GM23248 (cell line): Measurements from ENCODE around the gene PARP8. TPM values are rescaled to one million over a fixed set of nuclear protein-coding genes. Genes with fewer than 3 reads are reported as not detected.

ENCODE experiments used
- DNase-seq: peaks from one replicate; pipeline ENCODE4 v3.0.0-alpha.2; 2015
- H2AFZ ChIP-seq: fragments of 200-600 bp; sonication (generic); 2 replicates; pipeline ENCODE4 v1.6.1; 2016; ENCODE audit warnings: antibody characterized with exemption
- H3F3A ChIP-seq: fragments of 200-600 bp; sonication (generic); 2 replicates; pipeline ENCODE4 v1.6.1; 2016; ENCODE audit warnings: mild to moderate bottlenecking, antibody characterized with exemption, mixed run types; ENCODE audit not compliant: insufficient read depth
- H3K27ac ChIP-seq: fragments of 200-600 bp; sonication (generic); 2 replicates; pipeline ENCODE4 v1.5.1; 2016; ENCODE audit warnings: mild to moderate bottlenecking
- H3K27me3 ChIP-seq: fragments of 200-600 bp; sonication (generic); replicated peaks from 2 replicates; pipeline ENCODE4 v1.6.1; 2016; ENCODE audit warnings: mild to moderate bottlenecking; ENCODE audit not compliant: insufficient read depth
- H3K36me3 ChIP-seq: fragments of 200-600 bp; sonication (generic); 2 replicates; pipeline ENCODE4 v1.6.1; 2016; ENCODE audit warnings: low read depth, mild to moderate bottlenecking
- H3K4me1 ChIP-seq: fragments of 200-600 bp; sonication (generic); 2 replicates; pipeline ENCODE4 v1.6.1; 2016; ENCODE audit warnings: mild to moderate bottlenecking; ENCODE audit not compliant: insufficient read depth
- H3K4me2 ChIP-seq: fragments of 200-600 bp; sonication (generic); one replicate; pipeline ENCODE4 v1.6.1; 2016; ENCODE audit warnings: mild to moderate bottlenecking; ENCODE audit not compliant: unreplicated experiment
- H3K4me3 ChIP-seq: fragments of 200-600 bp; sonication (generic); 2 replicates; pipeline ENCODE4 v1.5.1; 2016; ENCODE audit warnings: mild to moderate bottlenecking
- H3K79me2 ChIP-seq: fragments of 200-600 bp; sonication (generic); 2 replicates; pipeline ENCODE4 v1.6.1; 2016; ENCODE audit warnings: mild to moderate bottlenecking; ENCODE audit not compliant: insufficient read depth
- H3K9ac ChIP-seq: fragments of 200-600 bp; sonication (generic); 2 replicates; pipeline ENCODE4 v1.6.1; 2016; ENCODE audit warnings: mild to moderate bottlenecking
- H3K9me2 ChIP-seq: fragments of 200-600 bp; sonication (generic); 2 replicates; pipeline ENCODE4 v1.6.1; 2016; ENCODE audit warnings: mixed run types, mild to moderate bottlenecking, moderate library complexity; ENCODE audit not compliant: insufficient read depth
- H3K9me3 ChIP-seq: fragments of 200-600 bp; sonication (generic); one replicate; pipeline ENCODE4 v1.6.1; 2017; ENCODE audit warnings: low read depth
- H4K20me1 ChIP-seq: fragments of 200-600 bp; sonication (generic); 2 replicates; pipeline ENCODE4 v1.6.0; 2016; ENCODE audit not compliant: insufficient read depth
- EZH2 ChIP-seq: fragments of 200-600 bp; sonication (generic); IDR thresholded peaks from 2 replicates; pipeline ENCODE4 v1.6.1; 2018; ENCODE audit warnings: antibody characterized with exemption, mild to moderate bottlenecking; ENCODE audit not compliant: insufficient read depth, poor library complexity, severe bottlenecking
- EZH2phosphoT487 ChIP-seq: fragments of 200-600 bp; sonication (generic); IDR thresholded peaks from 2 replicates; pipeline ENCODE4 v1.6.1; 2018; ENCODE audit warnings: antibody characterized with exemption, moderate library complexity, mild to moderate bottlenecking, low read depth; ENCODE audit not compliant: insufficient read depth
- WGBS, 2 experiments: methylation state at CpG; one replicate each; pipeline ENCODE4 v1.1.6; 2015 to 2017; ENCODE audit warnings: low lambda C conversion rate in 2 of 2, low coverage in 1 of 2; ENCODE audit errors: missing lambda C conversion rate in 2 of 2; 5-methylcytosine and 5-hydroxymethylcytosine counted together
- in situ Hi-C: fragments of 300-500 bp; cut with MboI; formaldehyde crosslinking; loops from 2 replicates; pipeline ENCODE4 v1.15.0; 2020
- polyA plus RNA-seq: library from polyadenylated mRNA; unstranded; fragments of >200 nt; fragmentation: Nextera tagmentation; extraction: Ambion mirVana; gene quantifications from 2 replicates; pipeline ENCODE4 v1.2.1, GENCODE V29; 2016
- total RNA-seq: library from RNA; depleted of rRNA; stranded (reverse); fragments of >200 nt; shearing (Covaris generic); gene quantifications from 2 replicates; pipeline ENCODE4 v1.2.3, GENCODE V29; 2014

PARP8 gene
- total and polyA plus RNA-seq, 2 experiments from 2014 or later: 1.1 to 2.5 TPM

DNA sequence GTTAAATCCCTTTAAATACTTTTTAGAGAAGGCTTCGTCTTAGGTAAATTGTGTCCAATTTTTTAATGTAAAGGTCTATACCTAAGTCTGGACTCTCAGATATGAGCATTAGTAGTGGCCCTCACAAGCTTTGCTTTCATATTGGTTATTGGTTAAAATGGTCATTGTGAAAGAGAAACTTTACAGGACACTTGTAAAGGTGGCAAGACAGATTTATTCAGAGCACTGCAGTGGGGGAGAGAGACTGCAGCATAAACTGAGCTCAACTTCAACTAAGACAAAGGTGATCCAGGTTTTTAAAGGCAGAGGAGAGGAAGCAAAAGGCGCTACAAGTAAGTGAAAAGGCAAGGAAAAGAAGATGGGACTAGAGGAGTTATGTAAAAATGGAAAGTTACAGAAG lies 157.7 kb downstream of the PARP8 start:
- WGBS, 2 experiments: 43 to 60% methylated on average over 2 of the region's 2 CpGs
- H3K9ac ChIP-seq: no peak overlapping the region
- no peak overlapping the region for H3K27ac ChIP-seq
- H4K20me1 ChIP-seq: no peaks in the 10 kb centered on the region
- no peaks in the 10 kb centered on the region for H3F3A ChIP-seq
- in situ Hi-C loops: no loop called here
- H3K4me3 ChIP-seq: no peak overlapping the region
- TF ChIP-seq EZH2phosphoT487 (no peak), EZH2 (no peak)
- H2AFZ ChIP-seq: no peak overlapping the region
- H3K4me1 ChIP-seq: no peaks in the 10 kb centered on the region
- H3K27me3 ChIP-seq: no peaks in the 10 kb centered on the region
- 0 out of 2 replicates have a peak, but pooled peaks cover 3% of the 10 kb centered on the region for H3K36me3 ChIP-seq
- H3K4me2 ChIP-seq: no peak overlapping the region
- DNase-seq: no peak
- no peaks in the 10 kb centered on the region; the same call in none of the 2 replicates for H3K9me2 ChIP-seq
- H3K79me2 ChIP-seq: no peaks in the 10 kb centered on the region
- H3K9me3 ChIP-seq: no peaks in the 10 kb centered on the region

DNA sequence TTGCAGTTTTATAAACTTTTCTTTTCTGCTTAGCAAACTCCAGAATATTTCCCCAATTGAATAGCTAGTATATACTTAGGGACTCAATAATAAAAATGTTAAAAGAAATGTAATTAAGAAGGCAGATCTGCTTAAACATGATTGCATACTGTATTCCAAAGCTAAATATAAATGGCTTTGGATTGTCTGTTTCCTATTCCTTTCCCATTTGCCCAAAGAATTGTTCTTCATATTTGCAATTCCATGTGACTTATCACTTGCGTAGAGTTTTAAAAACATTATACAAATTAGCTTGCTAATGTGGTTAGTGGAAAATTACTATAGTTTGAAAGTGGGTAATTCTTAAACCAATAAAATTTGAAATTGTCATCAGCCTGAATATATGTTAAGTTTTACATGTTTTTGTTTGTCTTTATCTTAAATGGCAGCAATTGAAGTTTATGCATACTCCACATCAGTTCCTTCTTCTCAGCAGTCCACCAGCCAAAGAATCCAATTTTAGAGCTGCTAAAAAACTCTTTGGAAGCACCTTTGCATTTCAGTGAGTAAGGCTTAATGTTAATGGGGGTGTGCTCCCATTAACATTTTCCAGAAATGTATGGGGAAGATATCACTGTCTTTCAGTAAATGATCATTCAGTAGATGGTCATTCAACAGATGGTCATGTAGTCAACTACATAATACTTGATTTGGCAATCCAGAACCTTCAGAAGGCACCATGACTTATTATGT lies 161.2 kb downstream of the PARP8 start:
- no peaks in the 10 kb centered on the region for H3K9me3 ChIP-seq
- in situ Hi-C loops: no loop called here

DNA sequence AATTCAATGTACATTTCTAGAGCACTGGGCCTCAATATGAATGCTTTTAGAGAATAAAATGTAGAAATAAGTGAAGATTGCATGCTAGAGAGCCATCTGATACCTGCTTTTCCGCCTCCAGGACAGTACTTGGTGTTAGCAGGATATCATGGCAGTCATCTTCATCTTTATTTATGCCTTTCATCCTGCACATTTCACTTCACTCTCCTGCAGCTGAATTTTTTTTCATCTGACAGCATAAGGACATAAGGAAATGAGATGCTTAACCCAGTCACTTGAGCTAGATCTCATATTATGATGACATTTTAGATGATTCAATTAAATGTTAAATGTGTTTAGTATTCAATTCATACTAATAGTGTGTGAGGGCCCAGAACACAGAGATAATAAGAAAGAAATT lies 162.6 kb downstream of the PARP8 start:
- 0 out of 2 replicates have a peak, but pooled peaks cover 3% of the 10 kb centered on the region for H3K36me3 ChIP-seq
- no peak overlapping the region for H2AFZ ChIP-seq
- H4K20me1 ChIP-seq: no peaks in the 10 kb centered on the region
- no peaks in the 10 kb centered on the region; the same call in 1 of the 2 replicates for H3K9me2 ChIP-seq
- no peak for DNase-seq
- no peaks in the 10 kb centered on the region for H3K4me1 ChIP-seq
- WGBS, 2 experiments: 71 to 80% methylated on average over 1 of the region's 1 CpG
- no peak for TF ChIP-seq EZH2
- no peak for TF ChIP-seq EZH2phosphoT487
- H3F3A ChIP-seq: no peaks in the 10 kb centered on the region
- H3K79me2 ChIP-seq: no peaks in the 10 kb centered on the region
- no peak overlapping the region for H3K4me2 ChIP-seq
- H3K27me3 ChIP-seq: no peaks in the 10 kb centered on the region
- H3K27ac ChIP-seq: no peak overlapping the region
- in situ Hi-C loops: no loop called here
- H3K9ac ChIP-seq: no peak overlapping the region
- H3K4me3 ChIP-seq: no peak overlapping the region
- no peaks in the 10 kb centered on the region for H3K9me3 ChIP-seq

More for the DNA sequence above, 161.2 kb downstream of the PARP8 start:
- 82 to 86% methylated on average over 1 of the region's 1 CpG for WGBS, 2 experiments
- no peak overlapping the region for H3K27ac ChIP-seq
- TF ChIP-seq EZH2 (no peak), EZH2phosphoT487 (no peak)
- H3K9me2 ChIP-seq: no peaks in the 10 kb centered on the region; the same call in none of the 2 replicates
- no peaks in the 10 kb centered on the region for H3K79me2 ChIP-seq
- no peak for DNase-seq
- no peak overlapping the region for H3K9ac ChIP-seq
- no peaks in the 10 kb centered on the region for H3K27me3 ChIP-seq
- 0 out of 2 replicates have a peak, but pooled peaks cover 3% of the 10 kb centered on the region for H3K36me3 ChIP-seq
- no peak overlapping the region for H2AFZ ChIP-seq
- H3K4me1 ChIP-seq: no peaks in the 10 kb centered on the region
- H3K4me2 ChIP-seq: no peak overlapping the region
- H3K4me3 ChIP-seq: no peak overlapping the region
- no peaks in the 10 kb centered on the region for H4K20me1 ChIP-seq
- no peaks in the 10 kb centered on the region for H3F3A ChIP-seq

DNA sequence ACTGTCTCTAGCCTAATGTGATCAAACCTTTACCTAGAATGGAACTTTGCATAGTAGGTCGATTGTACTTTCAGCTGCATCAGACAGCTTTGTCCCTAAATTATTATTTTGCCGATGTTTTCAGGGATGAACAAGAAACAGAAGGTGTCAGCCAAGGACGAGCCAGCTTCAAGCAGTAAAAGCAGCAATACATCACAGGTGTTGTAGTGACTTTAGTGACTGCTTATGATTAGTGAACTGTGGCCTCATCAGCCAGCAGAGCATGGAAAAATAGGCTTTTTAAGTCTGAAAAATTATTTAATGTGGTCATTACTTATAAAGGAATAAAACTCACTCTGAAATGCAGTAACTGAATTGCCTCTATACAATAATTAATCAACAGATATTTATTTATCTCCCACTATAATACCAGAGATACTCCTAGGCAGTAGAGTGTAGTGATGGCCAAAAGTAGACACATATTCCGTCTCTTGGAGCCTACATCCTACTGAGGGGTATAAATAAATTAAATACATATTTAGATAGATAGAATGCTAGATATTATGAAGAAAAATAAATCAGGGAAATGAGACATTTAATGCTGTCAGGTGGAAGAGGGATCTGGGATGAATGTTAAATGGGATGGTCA lies 166.3 kb downstream of the PARP8 start:
- TF ChIP-seq EZH2phosphoT487 (no peak), EZH2 (no peak)
- Histone ChIP-seq H4K20me1 (no peaks in the 10 kb centered on the region), H3K4me3 (no peak overlapping the region), H3K27ac (no peak overlapping the region), H3F3A (no peaks in the 10 kb centered on the region), H3K4me2 (no peak overlapping the region), H3K36me3 (no peaks in the 10 kb centered on the region), H3K79me2 (no peaks in the 10 kb centered on the region), H3K9me2 (no peaks in the 10 kb centered on the region; the same call in 1 of the 2 replicates), H3K4me1 (no peaks in the 10 kb centered on the region), H3K9me3 (no peaks in the 10 kb centered on the region), H3K9ac (no peak overlapping the region), H3K27me3 (no peaks in the 10 kb centered on the region), H2AFZ (no peak overlapping the region)
- WGBS, 2 experiments: 38 to 44% methylated on average over 4 of the region's 4 CpGs
- no peak for DNase-seq
- in situ Hi-C loops: no loop called here
